ENCODE data around the gene PRR20D.
"Not testable (repeated sequence)": the region's sequence is repeated elsewhere in the genome, so short reads cannot be mapped to it uniquely, and the experiment has no call there.

PRR20D gene

GRCh38 chr13:57160332-57160731 lies at the start of gene PRR20D:
PRR20D (plus strand) TSS chr13:57160632; CDS start chr13:57161019, 387 bp downstream.
- not testable (repeated sequence) for DNase-seq (ENCODE audit: low read depth in 3 of 3, low spot score in 1 of 3)

- DNase-seq (ENCODE audit: low read depth in 3 of 3, low spot score in 1 of 3), result no peak
These were observed 45.5 kb upstream of the PRR20D start for GRCh38 chr13:57114945-57115344.

GRCh38 chr13:57123681-57124080 lies 36.8 kb upstream of the PRR20D start:
- DNase-seq (ENCODE audit: low read depth in 3 of 3, low spot score in 1 of 3), result no peak

GRCh38 chr13:57128909-57129308 lies 31.5 kb upstream of the PRR20D start:
- DNase-seq (ENCODE audit: low read depth in 3 of 3, low spot score in 1 of 3), result no peak

GRCh38 chr13:57136093-57136492 lies 24.3 kb upstream of the PRR20D start:
- no peak for DNase-seq (ENCODE audit: low read depth in 3 of 3, low spot score in 1 of 3)

- no peak for DNase-seq (ENCODE audit: low read depth in 3 of 3, low spot score in 1 of 3)
These were observed 22.8 kb upstream of the PRR20D start for GRCh38 chr13:57137585-57137984.

- DNase-seq (ENCODE audit: low read depth in 3 of 3, low spot score in 1 of 3), result no peak
These were observed 21.4 kb upstream of the PRR20D start for GRCh38 chr13:57138988-57139387.

GRCh38 chr13:57139781-57140180 lies 20.7 kb upstream of the PRR20D start:
- DNase-seq (ENCODE audit: low read depth in 3 of 3, low spot score in 1 of 3), result not testable (repeated sequence)

- not testable (repeated sequence) for DNase-seq (ENCODE audit: low read depth in 3 of 3, low spot score in 1 of 3)
These were observed 20.0 kb upstream of the PRR20D start, which contains the start of gene PRR20A for GRCh38 chr13:57140235-57140968. PRR20A (plus strand) TSS chr13:57140918; CDS start chr13:57141305, 387 bp downstream.

GRCh38 chr13:57147188-57147587 lies 13.2 kb upstream of the PRR20D start, which contains the start of gene PRR20B:
PRR20B (plus strand) TSS chr13:57147488; CDS start chr13:57147875, 387 bp downstream.
- not testable (repeated sequence) for DNase-seq (ENCODE audit: low read depth in 3 of 3, low spot score in 1 of 3)

GRCh38 chr13:57148106-57148505 lies 12.3 kb upstream of the PRR20D start:
- DNase-seq (ENCODE audit: low read depth in 3 of 3, low spot score in 1 of 3), result not testable (repeated sequence)

- not testable (repeated sequence) for DNase-seq (ENCODE audit: low read depth in 3 of 3, low spot score in 1 of 3)
These were observed 6.7 kb upstream of the PRR20D start, which contains the start of gene PRR20C for GRCh38 chr13:57153761-57154160. PRR20C (plus strand) TSS chr13:57154061; CDS start chr13:57154448, 387 bp downstream.

GRCh38 chr13:57166897-57167296 lies 6.5 kb downstream of the PRR20D start, which contains the start of gene PRR20E:
PRR20E (plus strand) TSS chr13:57167197; CDS start chr13:57167584, 387 bp downstream.
- not testable (repeated sequence) for DNase-seq (ENCODE audit: low read depth in 3 of 3, low spot score in 1 of 3)

GRCh38 chr13:57191667-57192066 lies 31.2 kb downstream of the PRR20D start:
- DNase-seq (ENCODE audit: low read depth in 3 of 3, low spot score in 1 of 3), result no peak

- DNase-seq (ENCODE audit: low read depth in 3 of 3, low spot score in 1 of 3), result no peak
These were observed 52.6 kb downstream of the PRR20D start for GRCh38 chr13:57212989-57213388.

All from stimulated activated CD4-positive, alpha-beta T cell treated with anti-CD3 and anti-CD28 coated beads, TNF-alpha, amount 100 ng/mL, for 1 hour (primary cell).